Stimulated activated CD4-positive, alpha-beta T cell treated with anti-CD3 and anti-CD28 coated beads, TNF-alpha, amount 100 ng/mL, for 1 hour (primary cell): ENCODE results near the gene SF3B4.
"Not testable (repeated sequence)": the region's sequence is repeated elsewhere in the genome, so short reads cannot be mapped to it uniquely, and the experiment has no call there.

Experiments
- DNase-seq, 3 donors: peaks; one replicate each; pipeline ENCODE4 v3.0.0-alpha.2; 2020; ENCODE audit warnings: low read depth in 3 of 3, low spot score in 1 of 3

SF3B4 gene

GRCh38 chr1:149888999-149889289 is 38.7 kb downstream of the SF3B4 start:
- DNase-seq: no peak

GRCh38 chr1:149888247-149888998 is 39.2 kb downstream of the SF3B4 start:
- peak; percentile 23 to 48 (median 35) for DNase-seq

DNA sequence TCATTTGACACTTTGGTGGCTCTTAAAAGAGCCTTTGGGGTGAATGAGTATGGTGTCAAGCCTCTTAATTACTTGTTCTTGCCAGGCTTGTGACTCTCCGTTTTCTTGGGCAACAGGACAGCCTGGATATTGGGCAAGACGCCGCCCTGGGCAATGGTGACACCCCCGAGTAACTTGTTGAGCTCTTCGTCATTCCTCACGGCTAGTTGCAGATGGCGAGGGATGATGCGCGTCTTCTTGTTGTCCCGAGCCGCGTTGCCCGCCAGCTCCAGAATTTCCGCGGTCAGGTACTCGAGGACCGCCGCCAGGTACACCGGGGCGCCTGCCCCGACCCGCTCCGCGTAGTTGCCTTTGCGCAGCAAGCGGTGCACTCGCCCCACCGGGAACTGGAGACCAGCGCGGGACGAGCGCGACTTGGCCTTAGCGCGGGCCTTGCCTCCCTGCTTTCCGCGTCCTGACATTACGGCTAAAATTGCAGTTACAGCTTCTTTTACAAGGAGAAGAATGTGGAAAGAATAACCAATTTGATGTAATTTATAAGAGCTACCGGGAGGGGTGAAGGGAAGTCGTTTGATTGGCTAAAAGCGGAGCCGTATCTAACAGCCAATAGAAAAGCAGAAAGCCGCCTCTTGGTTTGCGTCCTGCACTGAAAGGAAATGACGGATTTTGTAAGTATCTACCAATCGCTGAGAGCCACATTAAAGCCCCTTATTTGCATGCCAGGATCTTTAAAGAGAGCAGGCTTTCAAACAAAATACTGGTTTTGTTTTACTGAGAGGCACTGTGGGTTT is 40.0 kb downstream of the SF3B4 start:
- peak; percentile 42 to 62 (median 58) for DNase-seq

GRCh38 chr1:149887196-149887455 is 40.5 kb downstream of the SF3B4 start:
- not testable (repeated sequence) for DNase-seq

DNA sequence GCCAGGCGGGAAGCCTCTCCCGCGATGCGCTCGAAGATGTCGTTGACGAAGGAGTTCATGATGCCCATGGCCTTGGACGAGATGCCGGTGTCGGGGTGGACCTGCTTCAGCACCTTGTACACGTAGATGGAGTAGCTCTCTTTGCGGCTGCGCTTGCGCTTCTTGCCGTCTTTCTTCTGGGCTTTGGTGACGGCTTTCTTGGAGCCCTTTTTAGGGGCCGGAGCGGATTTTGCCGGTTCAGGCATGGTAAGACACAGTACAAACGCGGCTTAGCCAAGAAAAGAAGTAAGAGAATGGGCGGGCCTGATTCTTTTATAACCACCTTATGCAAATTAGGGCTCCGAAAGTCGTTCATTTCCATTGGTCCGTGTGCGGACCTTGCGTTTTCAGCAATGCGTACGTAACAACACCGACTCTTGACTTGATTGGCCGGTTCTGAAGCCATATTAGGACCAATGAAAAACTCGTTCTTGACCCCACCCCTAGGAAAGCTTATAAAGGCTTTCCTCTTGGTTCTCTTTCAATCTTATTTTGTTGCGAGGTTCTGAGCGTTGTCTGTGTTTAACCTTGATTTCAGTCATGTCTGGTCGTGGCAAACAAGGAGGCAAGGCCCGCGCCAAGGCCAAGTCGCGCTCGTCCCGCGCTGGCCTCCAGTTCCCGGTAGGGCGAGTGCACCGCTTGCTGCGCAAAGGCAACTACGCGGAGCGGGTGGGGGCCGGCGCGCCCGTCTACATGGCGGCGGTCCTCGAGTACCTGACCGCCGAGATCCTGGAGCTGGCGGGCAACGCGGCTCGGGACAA is 41.0 kb downstream of the SF3B4 start:
- peak; percentile 55 to 83 (median 79) for DNase-seq

GRCh38 chr1:149886121-149886395 is 41.5 kb downstream of the SF3B4 start:
- DNase-seq: not testable (repeated sequence)

DNA sequence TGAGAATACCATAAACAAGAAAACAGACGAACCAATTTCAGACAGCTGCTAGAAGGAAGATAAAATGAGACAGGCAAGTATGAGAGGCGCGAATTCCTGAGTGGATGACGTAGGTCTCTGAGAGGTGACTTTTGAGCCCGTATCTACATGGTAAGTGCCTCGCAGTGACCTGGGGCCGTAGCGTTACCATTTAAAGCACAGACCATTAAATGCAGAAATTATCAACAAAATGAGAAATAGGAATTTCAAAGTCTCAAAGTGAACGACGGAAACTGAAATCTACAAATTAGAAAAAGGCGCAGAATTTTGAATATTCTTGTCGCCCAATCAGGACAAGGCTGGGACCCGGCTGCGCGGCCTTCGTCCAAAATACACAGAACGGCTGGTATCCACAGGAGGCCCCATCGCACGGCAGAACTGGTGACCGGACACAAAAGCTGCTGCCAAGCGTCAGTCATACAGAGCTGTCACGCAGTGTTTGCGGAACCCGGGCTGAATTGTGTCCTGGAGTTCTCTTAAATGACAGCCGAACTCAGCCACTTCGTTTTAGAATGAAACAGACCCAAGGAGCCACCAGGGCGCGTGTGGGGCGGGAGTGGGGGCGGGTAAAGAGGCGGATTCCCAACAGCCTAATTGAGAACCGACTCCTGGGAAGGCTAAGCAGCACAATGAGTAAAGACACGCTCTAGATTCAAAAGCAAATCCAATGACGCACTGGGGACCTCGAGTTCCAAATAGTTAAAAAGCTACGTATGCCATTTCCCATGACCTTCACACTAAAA is 42.1 kb downstream of the SF3B4 start:
- peak in 2 of 3 donors; percentile 22 to 34 for DNase-seq

- no peak for DNase-seq
Observed at GRCh38 chr1:149884433-149885338, 42.9 kb downstream of the SF3B4 start.

- no peak for DNase-seq
Observed at GRCh38 chr1:149883598-149884247, 43.9 kb downstream of the SF3B4 start.

GRCh38 chr1:149881876-149882275 is 45.7 kb downstream of the SF3B4 start:
- no peak for DNase-seq

GRCh38 chr1:149879556-149879955 is 48.0 kb downstream of the SF3B4 start:
- DNase-seq: no peak

GRCh38 chr1:149877211-149877946 is 50.2 kb downstream of the SF3B4 start:
- DNase-seq: no peak
